ENCODE measurements around the gene FSIP1. TPM values are rescaled to one million over a fixed set of nuclear protein-coding genes. Genes with fewer than 3 reads are reported as not detected.

FSIP1 gene
- total and polyA plus RNA-seq, 7 donors: 1.1 to 12.6 (median 1.4) TPM

GRCh38 chr15:39748276-39748675, 34.4 kb downstream of the FSIP1 start:
- Histone ChIP-seq H3K27me3 (no peaks in the 10 kb centered on the region), H3K36me3 (no peaks in the 10 kb centered on the region), H3K4me3 (no peak overlapping the region), H3K9me3 (no peaks in the 10 kb centered on the region), H3K4me1 (peaks cover 0 to 19% (median 9%) of the 10 kb centered on the region in 4 donors), H3K27ac (peak overlapping the region in 2 of 4 donors; percentile 30 to 53)
- DNase-seq: no peak
- WGBS, 2 donors: 11 to 68% methylated on average over 2 of the region's 2 CpGs
- intact Hi-C loops (cut with DNase I): no loop called here
- no peak for TF ChIP-seq POLR2A (IDR thresholded peaks at IDR 0.05)
- TF ChIP-seq POLR2AphosphoS5 (IDR thresholded peaks at IDR 0.05): no peak
- TF ChIP-seq EP300 (IDR thresholded peaks at IDR 0.05): no peak
- TF ChIP-seq CTCF (IDR thresholded peaks at IDR 0.05): no peak

DNA sequence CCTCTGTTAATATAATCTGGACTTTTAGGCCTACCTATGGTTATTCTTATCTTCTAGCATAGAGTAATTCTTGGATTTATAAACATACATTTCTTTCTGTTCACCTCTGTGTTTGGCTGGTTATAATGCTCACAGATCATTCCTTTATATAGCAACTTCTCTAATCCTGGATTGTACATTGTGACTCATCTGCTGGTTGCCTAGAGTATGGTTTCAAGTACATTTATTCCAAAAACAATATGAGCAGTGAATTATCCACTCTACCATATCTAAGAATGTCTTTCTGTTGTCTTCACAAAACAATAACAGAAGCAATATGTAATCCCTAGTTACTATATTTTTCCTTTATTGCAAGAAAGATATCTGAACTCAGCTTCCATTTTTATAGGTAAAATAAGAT, 35.3 kb downstream of the FSIP1 start:
- DNase-seq: no peak
- Histone ChIP-seq H3K9me3 (no peaks in the 10 kb centered on the region), H3K4me1 (peaks cover 0 to 19% (median 9%) of the 10 kb centered on the region in 4 donors), H3K4me3 (no peak overlapping the region), H3K27me3 (no peaks in the 10 kb centered on the region), H3K36me3 (no peaks in the 10 kb centered on the region), H3K27ac (peak overlapping the region in 2 of 4 donors; percentile 42 to 53)
- TF ChIP-seq POLR2A (IDR thresholded peaks at IDR 0.05) (no peak), POLR2AphosphoS5 (IDR thresholded peaks at IDR 0.05) (peak in 1 of 4 donors; percentile 12)
- intact Hi-C loops (cut with DNase I): no loop called here

DNA sequence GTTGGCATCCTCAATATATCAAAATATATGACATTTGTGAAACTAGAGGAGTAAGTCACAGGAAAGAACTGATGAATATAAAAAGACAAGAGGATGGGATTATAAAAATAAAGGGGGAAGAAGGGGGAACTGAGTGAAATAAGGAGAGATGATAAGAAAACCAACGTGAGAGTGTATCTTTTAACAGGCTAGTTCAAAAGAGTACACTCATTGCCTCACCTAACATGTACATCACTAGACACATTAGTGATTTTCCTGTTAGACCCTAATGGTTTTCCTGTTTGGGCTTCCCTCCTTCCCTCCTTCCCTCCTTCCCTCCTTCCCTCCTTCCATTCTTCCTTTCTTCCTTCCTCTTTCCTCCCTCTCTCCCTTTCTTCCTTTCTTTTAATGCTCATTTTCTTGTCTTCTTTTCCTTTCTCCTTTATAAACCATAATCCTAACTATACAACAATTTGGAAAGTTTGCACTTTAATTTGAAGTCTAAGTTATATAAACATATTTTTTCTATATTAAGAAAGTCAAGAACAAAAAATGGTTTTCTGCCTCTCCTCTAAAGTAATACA, 35.8 kb downstream of the FSIP1 start:
- peaks cover 0 to 19% (median 9%) of the 10 kb centered on the region in 4 donors for H3K4me1 ChIP-seq
- 79 to 88% methylated on average over 1 of the region's 1 CpG for WGBS, 2 donors
- no peaks in the 10 kb centered on the region for H3K36me3 ChIP-seq
- TF ChIP-seq POLR2A (IDR thresholded peaks at IDR 0.05): no peak
- no peak for TF ChIP-seq POLR2AphosphoS5 (IDR thresholded peaks at IDR 0.05)
- no peak for TF ChIP-seq CTCF (IDR thresholded peaks at IDR 0.05)
- TF ChIP-seq EP300 (IDR thresholded peaks at IDR 0.05): no peak
- H3K9me3 ChIP-seq: no peaks in the 10 kb centered on the region
- DNase-seq: no peak
- intact Hi-C loops (cut with DNase I): no loop called here
- no peaks in the 10 kb centered on the region for H3K27me3 ChIP-seq
- H3K4me3 ChIP-seq: no peak overlapping the region
- peak overlapping the region in 2 of 4 donors; percentile 42 to 53 for H3K27ac ChIP-seq

DNA sequence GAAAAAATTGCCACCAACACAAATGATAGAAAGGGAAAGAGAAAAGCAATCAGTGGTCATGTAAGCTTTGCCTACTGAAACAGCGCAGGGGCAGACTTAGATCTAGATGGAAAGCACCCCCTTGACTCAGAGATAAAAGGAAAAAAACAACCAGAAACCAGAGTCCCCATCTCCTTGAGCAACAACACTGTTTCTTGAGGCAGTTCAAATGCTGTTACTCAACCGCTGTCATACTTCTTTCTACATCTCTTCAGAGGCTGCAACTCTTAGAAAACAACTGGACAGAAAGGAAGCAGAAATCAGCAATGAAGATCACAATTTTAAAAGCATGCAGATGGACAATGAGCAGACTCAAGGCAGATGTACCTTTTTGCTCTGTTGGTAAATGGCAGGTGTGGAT, 36.5 kb downstream of the FSIP1 start:
- Histone ChIP-seq H3K27ac (no peak overlapping the region), H3K4me3 (no peak overlapping the region), H3K27me3 (no peaks in the 10 kb centered on the region), H3K36me3 (no peaks in the 10 kb centered on the region), H3K9me3 (no peaks in the 10 kb centered on the region), H3K4me1 (peaks cover 0 to 19% (median 9%) of the 10 kb centered on the region in 4 donors)
- WGBS, 2 donors: 92 to 94% methylated on average over 2 of the region's 2 CpGs
- TF ChIP-seq EP300 (IDR thresholded peaks at IDR 0.05) (no peak), POLR2AphosphoS5 (IDR thresholded peaks at IDR 0.05) (no peak), CTCF (IDR thresholded peaks at IDR 0.05) (no peak), POLR2A (IDR thresholded peaks at IDR 0.05) (no peak)
- intact Hi-C loops (cut with DNase I): no loop called here
- no peak for DNase-seq

DNA sequence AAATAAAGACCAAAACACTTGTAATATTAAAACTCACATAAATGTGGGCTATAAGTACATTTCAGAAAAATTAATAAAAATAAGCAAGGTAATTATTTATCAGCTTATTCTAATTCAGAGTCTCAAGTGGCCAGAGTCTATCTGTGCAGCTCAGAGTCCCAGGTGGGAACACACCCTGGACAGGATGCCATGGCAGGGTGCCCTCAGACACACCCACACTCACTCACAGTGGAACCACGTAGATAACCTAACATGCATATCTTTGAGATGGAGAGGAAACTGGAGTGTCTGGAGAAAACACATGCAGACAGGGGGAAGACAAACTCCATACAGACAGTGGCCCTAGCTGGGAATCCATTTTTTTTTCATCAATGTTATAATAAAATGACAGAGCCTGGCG, 37.2 kb downstream of the FSIP1 start:
- peaks cover 0 to 19% (median 9%) of the 10 kb centered on the region in 4 donors for H3K4me1 ChIP-seq
- 34 to 47% methylated on average over 2 of the region's 2 CpGs for WGBS, 2 donors
- no peak for TF ChIP-seq POLR2A (IDR thresholded peaks at IDR 0.05)
- no peak for TF ChIP-seq CTCF (IDR thresholded peaks at IDR 0.05)
- TF ChIP-seq EP300 (IDR thresholded peaks at IDR 0.05): no peak
- TF ChIP-seq POLR2AphosphoS5 (IDR thresholded peaks at IDR 0.05): no peak
- H3K4me3 ChIP-seq: no peak overlapping the region
- H3K36me3 ChIP-seq: no peaks in the 10 kb centered on the region
- no peak for DNase-seq
- no peak overlapping the region for H3K27ac ChIP-seq
- H3K9me3 ChIP-seq: no peaks in the 10 kb centered on the region
- intact Hi-C loops (cut with DNase I): no loop called here
- no peaks in the 10 kb centered on the region for H3K27me3 ChIP-seq

Data from sigmoid colon (tissue), 7 donors.